CD14-positive monocyte (primary cell): Measurements from ENCODE around the gene ALG1. TPM values are rescaled to one million over a fixed set of nuclear protein-coding genes. Genes with fewer than 3 reads are reported as not detected.

Experiments
- DNase-seq, 3 donors: peaks; one replicate each; pipeline ENCODE4 v3.0.0-alpha.2; 2011 to 2022
- H2AFZ ChIP-seq: 2 replicates; pipeline ENCODE4 v1.6.0; 2012; ENCODE audit warnings: mild to moderate bottlenecking, low read depth, low read length, inconsistent platforms; ENCODE audit not compliant: insufficient read depth, poor library complexity, severe bottlenecking
- H3K27ac ChIP-seq, 2 donors: 1 replicate in 1 of 2; 2 replicates in 1 of 2; pipeline ENCODE4 v1.5.1; 2012 to 2013; ENCODE audit warnings: low read length in 2 of 2, control low read depth in 1 of 2, inconsistent platforms in 1 of 2, low read depth in 1 of 2, mild to moderate bottlenecking in 1 of 2
- H3K27me3 ChIP-seq, 2 donors: one replicate each; pipeline versions ENCODE4 v1.6.0 to v1.6.1; 2011 to 2013; ENCODE audit warnings: low read length in 2 of 2; ENCODE audit not compliant: control insufficient read depth in 2 of 2, insufficient read depth in 2 of 2
- H3K36me3 ChIP-seq, 2 donors: replicated peaks in 1 of 2; 1 replicate in 1 of 2; 2 replicates in 1 of 2; pipeline versions ENCODE4 v1.5.1 to v1.6.1; 2012 to 2013; ENCODE audit warnings: low read length in 2 of 2, control low read depth in 1 of 2, inconsistent platforms in 1 of 2, mild to moderate bottlenecking in 1 of 2; ENCODE audit not compliant: insufficient read depth in 2 of 2, control insufficient read depth in 1 of 2
- H3K4me1 ChIP-seq, 2 donors: 1 replicate in 1 of 2; 2 replicates in 1 of 2; pipeline versions ENCODE4 v1.5.1 to v1.6.1; 2012 to 2013; ENCODE audit warnings: low read length in 2 of 2, control low read depth in 1 of 2, inconsistent platforms in 1 of 2, mild to moderate bottlenecking in 1 of 2, moderate library complexity in 1 of 2; ENCODE audit not compliant: insufficient read depth in 2 of 2, control insufficient read depth in 1 of 2
- H3K4me2 ChIP-seq: replicated peaks from 2 replicates; pipeline ENCODE3; 2012; ENCODE audit warnings: low read length, moderate library complexity, mild to moderate bottlenecking; ENCODE audit not compliant: poor library complexity, severe bottlenecking; ENCODE audit errors: extremely low read depth
- H3K4me3 ChIP-seq, 3 experiments: fragments of 200-600 bp in 1 of 3; sonication (generic) in 1 of 3; replicated peaks in 1 of 3; 1 replicate in 2 of 3; 2 replicates in 1 of 3; pipeline ENCODE4 v1.5.1; 2011 to 2013; ENCODE audit warnings: low read length in 3 of 3, mild to moderate bottlenecking in 3 of 3, control low read depth in 2 of 3, low read depth in 2 of 3, inconsistent platforms in 1 of 3, moderate library complexity in 1 of 3
- H3K79me2 ChIP-seq: 2 replicates; pipeline ENCODE4 v1.6.0; 2012; ENCODE audit warnings: mild to moderate bottlenecking, control low read depth, inconsistent platforms, low read length, moderate library complexity; ENCODE audit not compliant: insufficient read depth
- H3K9ac ChIP-seq: 2 replicates; pipeline ENCODE4 v1.6.0; 2017; ENCODE audit warnings: low read length, mild to moderate bottlenecking; ENCODE audit not compliant: insufficient read depth, poor library complexity, severe bottlenecking
- H3K9me3 ChIP-seq, 2 donors: replicated peaks in 1 of 2; 1 replicate in 1 of 2; 2 replicates in 1 of 2; pipeline versions ENCODE4 v1.5.1 to v1.6.1; 2012 to 2013; ENCODE audit warnings: low read length in 2 of 2, control low read depth in 1 of 2; ENCODE audit not compliant: control insufficient read depth in 1 of 2, insufficient read depth in 1 of 2
- H4K20me1 ChIP-seq: 2 replicates; pipeline ENCODE4 v1.6.0; 2012; ENCODE audit warnings: mild to moderate bottlenecking, low read length, control low read depth, moderate library complexity; ENCODE audit not compliant: insufficient read depth
- H3K27ac Mint-ChIP-seq, 7 donors: one replicate each; pipeline ENCODE4 v1.8.0; 2020; ENCODE audit warnings: mild to moderate bottlenecking in 7 of 7, mixed read lengths in 7 of 7, moderate library complexity in 6 of 7, inconsistent platforms in 2 of 7
- H3K27me3 Mint-ChIP-seq, 3 donors: one replicate each; pipeline ENCODE4 v1.8.0; 2021 to 2022; ENCODE audit warnings: low read depth in 3 of 3, mild to moderate bottlenecking in 3 of 3, mixed read lengths in 3 of 3, moderate library complexity in 3 of 3, inconsistent platforms in 1 of 3
- H3K36me3 Mint-ChIP-seq, 2 donors: one replicate each; pipeline ENCODE4 v1.8.0; 2020; ENCODE audit warnings: mixed read lengths in 2 of 2, inconsistent platforms in 1 of 2, mild to moderate bottlenecking in 1 of 2
- H3K4me1 Mint-ChIP-seq: one replicate; pipeline ENCODE4 v1.8.0; 2020; ENCODE audit warnings: mild to moderate bottlenecking, mixed read lengths
- H3K4me3 Mint-ChIP-seq, 2 donors: one replicate each; pipeline ENCODE4 v1.8.0; 2020; ENCODE audit warnings: mild to moderate bottlenecking in 2 of 2, mixed read lengths in 2 of 2, moderate library complexity in 1 of 2
- H3K9me3 Mint-ChIP-seq, 7 donors: one replicate each; pipeline ENCODE4 v1.8.0; 2020 to 2022; ENCODE audit warnings: mixed read lengths in 7 of 7, mild to moderate bottlenecking in 6 of 7, moderate library complexity in 6 of 7, inconsistent platforms in 2 of 7
- WGBS: methylation state at CpG from one replicate; pipeline ENCODE4 v1.1.5; 2013; ENCODE audit warnings: missing lambda C conversion rate; ENCODE audit not compliant: insufficient coverage; 5-methylcytosine and 5-hydroxymethylcytosine counted together
- intact Hi-C, 2 donors: fragments of 100-400 bp; cut with micrococcal nuclease; formaldehyde crosslinking; loops; one replicate each; pipeline versions ENCODE4 v1.15.0 to v1.15.1; 2023
- polyA plus RNA-seq, 3 donors: library from polyadenylated mRNA; depleted of rRNA in 1 of 3; unstranded in 2 of 3; stranded (reverse) in 1 of 3; fragments of 300-500 nt in 2 of 3; fragments of >200 nt in 1 of 3; fragmentation: Illumina TruSeq in 2 of 3; gene quantifications; 1 replicate in 2 of 3; 2 replicates in 1 of 3; pipeline ENCODE4 v1.2.3, GENCODE V29; 2012 to 2021
- TF ChIP-seq, protein P1 (sequence below): fragments of 200-600 bp; IDR thresholded peaks from one replicate; pipeline ENCODE4 v1.8.0; 2022; ENCODE audit warnings: antibody characterized with exemption, mild to moderate bottlenecking

The ALG1 gene
- polyA plus RNA-seq, 3 donors, result 9.3 to 31.0 (median 25.2) TPM

DNA sequence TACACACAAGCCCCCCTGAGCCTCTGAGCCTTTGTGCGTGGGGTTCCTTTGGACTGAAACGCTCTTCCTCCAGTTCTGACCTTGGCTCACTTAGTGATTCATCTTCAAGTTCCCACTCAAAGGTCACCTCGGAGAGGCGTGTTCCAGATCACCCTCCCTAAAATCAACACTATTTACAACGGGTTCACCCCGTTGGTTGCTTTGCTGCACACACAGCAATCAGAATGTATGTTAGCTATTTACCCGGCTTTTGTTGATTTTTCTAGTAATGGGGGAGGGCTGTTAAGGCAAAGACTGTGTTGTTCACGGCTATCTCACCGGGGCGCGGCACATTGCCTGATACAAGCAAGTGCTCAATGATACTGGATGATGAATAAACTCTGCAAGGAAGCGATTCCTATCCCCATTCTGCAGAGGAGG, 38.9 kb upstream of the ALG1 start:
- peaks cover 0 to 5% (median 0%) of the 10 kb centered on the region in 3 donors for H3K27me3 Mint-ChIP-seq
- no peaks in the 10 kb centered on the region for H3K9me3 ChIP-seq
- 41% methylated on average over 8 of the region's 12 CpGs for WGBS
- TF ChIP-seq, protein P1, sequence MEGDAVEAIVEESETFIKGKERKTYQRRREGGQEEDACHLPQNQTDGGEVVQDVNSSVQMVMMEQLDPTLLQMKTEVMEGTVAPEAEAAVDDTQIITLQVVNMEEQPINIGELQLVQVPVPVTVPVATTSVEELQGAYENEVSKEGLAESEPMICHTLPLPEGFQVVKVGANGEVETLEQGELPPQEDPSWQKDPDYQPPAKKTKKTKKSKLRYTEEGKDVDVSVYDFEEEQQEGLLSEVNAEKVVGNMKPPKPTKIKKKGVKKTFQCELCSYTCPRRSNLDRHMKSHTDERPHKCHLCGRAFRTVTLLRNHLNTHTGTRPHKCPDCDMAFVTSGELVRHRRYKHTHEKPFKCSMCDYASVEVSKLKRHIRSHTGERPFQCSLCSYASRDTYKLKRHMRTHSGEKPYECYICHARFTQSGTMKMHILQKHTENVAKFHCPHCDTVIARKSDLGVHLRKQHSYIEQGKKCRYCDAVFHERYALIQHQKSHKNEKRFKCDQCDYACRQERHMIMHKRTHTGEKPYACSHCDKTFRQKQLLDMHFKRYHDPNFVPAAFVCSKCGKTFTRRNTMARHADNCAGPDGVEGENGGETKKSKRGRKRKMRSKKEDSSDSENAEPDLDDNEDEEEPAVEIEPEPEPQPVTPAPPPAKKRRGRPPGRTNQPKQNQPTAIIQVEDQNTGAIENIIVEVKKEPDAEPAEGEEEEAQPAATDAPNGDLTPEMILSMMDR, result no peak
- peaks cover 33 to 38% of the 10 kb centered on the region in 2 donors for H3K36me3 Mint-ChIP-seq
- peaks cover 8% of the 10 kb centered on the region for H3K79me2 ChIP-seq
- H3K4me3 ChIP-seq, result peak overlapping the region; percentile 66 to 93 (median 78)
- peak overlapping the region; percentile 88 for H3K9ac ChIP-seq
- H3K36me3 ChIP-seq, result peaks cover 22 to 39% of the 10 kb centered on the region in 2 donors
- H3K27ac Mint-ChIP-seq, result peak overlapping the region in 5 of 7 donors; percentile 26 to 81 (median 60)
- peak overlapping the region; percentile 95 for H3K4me2 ChIP-seq
- intact Hi-C loops, result no loop called here
- peak overlapping the region; percentile 88 to 92 for H3K4me3 Mint-ChIP-seq
- H3K9me3 Mint-ChIP-seq, result peaks cover 0 to 2% (median 0%) of the 10 kb centered on the region in 7 donors
- H3K4me1 ChIP-seq, result peaks cover 18 to 21% of the 10 kb centered on the region in 2 donors
- peaks cover 14% of the 10 kb centered on the region for H4K20me1 ChIP-seq
- peaks cover 30% of the 10 kb centered on the region for H3K4me1 Mint-ChIP-seq
- no peak for DNase-seq
- H2AFZ ChIP-seq, result peak overlapping the region; percentile 93
- no peaks in the 10 kb centered on the region for H3K27me3 ChIP-seq
- H3K27ac ChIP-seq, result peak overlapping the region in 1 of 2 donors; percentile 88

DNA sequence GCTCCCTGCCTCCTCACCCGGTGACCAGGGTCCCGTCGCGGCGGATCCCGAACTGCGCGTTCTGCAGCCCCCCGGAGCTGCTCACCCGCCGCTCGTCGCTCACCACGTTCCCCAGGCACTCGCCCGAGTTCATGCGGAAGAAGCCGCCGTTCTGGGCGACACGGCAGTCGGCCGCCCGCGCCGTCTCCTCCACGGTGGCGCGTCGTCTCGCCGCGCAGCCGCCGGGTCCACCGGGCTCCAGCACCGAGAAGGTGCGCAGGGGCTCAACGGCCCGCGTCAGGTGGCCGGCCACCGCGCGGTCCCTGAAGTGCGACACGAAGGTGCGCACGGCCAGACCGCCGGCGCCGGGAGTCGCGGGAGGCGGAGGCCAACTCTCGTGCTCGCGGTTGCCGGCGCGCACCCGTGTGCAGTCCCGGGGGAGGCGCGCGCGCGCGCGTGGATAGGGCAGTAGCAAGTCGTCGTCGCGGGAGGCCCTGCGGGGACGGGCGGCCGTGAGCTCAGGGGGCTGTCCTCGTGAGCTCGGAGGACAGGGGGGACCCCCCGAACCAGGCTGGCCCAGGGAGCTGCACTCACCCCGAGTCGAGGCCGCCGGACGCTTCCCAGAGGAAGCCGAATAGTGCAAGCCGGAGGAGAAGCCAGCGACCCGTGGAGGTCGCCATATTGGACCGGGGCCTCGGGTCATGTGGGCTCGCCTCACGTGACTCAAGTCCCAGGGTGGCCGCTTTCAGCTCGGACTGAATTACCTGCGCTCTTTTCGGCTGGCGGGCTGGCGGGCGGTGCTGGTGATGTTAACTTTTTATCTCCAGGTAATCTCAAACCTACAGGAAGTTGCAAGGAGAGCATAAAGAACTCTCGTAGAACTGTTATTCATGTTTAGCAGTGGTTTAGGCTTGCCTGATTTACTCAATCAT, 38.1 kb upstream of the ALG1 start, which contains the start of gene NAGPA:
TSS of gene NAGPA (minus strand) at position 680 of the 911 bp plus-strand sequence. CDS start at position 659, 21 bp downstream.
- Mint-ChIP-seq H3K27ac (peak within 1 kb of the TSS; percentile 78 to 91 (median 81)), H3K4me3 (peak within 1 kb of the TSS; percentile 88 to 92), H3K27me3 (peaks cover 0 to 5% (median 0%) of the 10 kb centered on the region in 3 donors), H3K9me3 (peaks cover 0 to 2% (median 0%) of the 10 kb centered on the region in 7 donors), H3K36me3 (peaks cover 27 to 30% of the 10 kb centered on the region in 2 donors), H3K4me1 (peaks cover 30% of the 10 kb centered on the region)
- no peaks in the 10 kb centered on the region for H3K27me3 ChIP-seq
- peak within 1 kb of the TSS; percentile 93 for H2AFZ ChIP-seq
- H3K27ac ChIP-seq, result peak within 1 kb of the TSS; percentile 79 to 88
- peak within 1 kb of the TSS; percentile 88 for H3K9ac ChIP-seq
- H3K9me3 ChIP-seq, result no peaks in the 10 kb centered on the region
- H3K4me1 ChIP-seq, result peaks cover 18 to 21% of the 10 kb centered on the region in 2 donors
- DNase-seq, result peak; percentile 72 to 75 (median 73)
- intact Hi-C loops, result no loop called here
- TF ChIP-seq, protein P1, result no peak
- peaks cover 14% of the 10 kb centered on the region for H4K20me1 ChIP-seq
- peaks cover 8% of the 10 kb centered on the region for H3K79me2 ChIP-seq
- peak within 1 kb of the TSS; percentile 95 for H3K4me2 ChIP-seq
- H3K4me3 ChIP-seq, result peak within 1 kb of the TSS; percentile 66 to 93 (median 78)
- under 1% methylated on average over 96 of the region's 104 CpGs for WGBS
- peaks cover 14 to 32% of the 10 kb centered on the region in 2 donors for H3K36me3 ChIP-seq
